ENCODE data around the gene DUSP22. TPM values are rescaled to one million over a fixed set of nuclear protein-coding genes. Genes with fewer than 3 reads are reported as not detected.

Gene DUSP22
- total RNA-seq, 1 experiment from 2014 or later, result 18.6 TPM

DNA sequence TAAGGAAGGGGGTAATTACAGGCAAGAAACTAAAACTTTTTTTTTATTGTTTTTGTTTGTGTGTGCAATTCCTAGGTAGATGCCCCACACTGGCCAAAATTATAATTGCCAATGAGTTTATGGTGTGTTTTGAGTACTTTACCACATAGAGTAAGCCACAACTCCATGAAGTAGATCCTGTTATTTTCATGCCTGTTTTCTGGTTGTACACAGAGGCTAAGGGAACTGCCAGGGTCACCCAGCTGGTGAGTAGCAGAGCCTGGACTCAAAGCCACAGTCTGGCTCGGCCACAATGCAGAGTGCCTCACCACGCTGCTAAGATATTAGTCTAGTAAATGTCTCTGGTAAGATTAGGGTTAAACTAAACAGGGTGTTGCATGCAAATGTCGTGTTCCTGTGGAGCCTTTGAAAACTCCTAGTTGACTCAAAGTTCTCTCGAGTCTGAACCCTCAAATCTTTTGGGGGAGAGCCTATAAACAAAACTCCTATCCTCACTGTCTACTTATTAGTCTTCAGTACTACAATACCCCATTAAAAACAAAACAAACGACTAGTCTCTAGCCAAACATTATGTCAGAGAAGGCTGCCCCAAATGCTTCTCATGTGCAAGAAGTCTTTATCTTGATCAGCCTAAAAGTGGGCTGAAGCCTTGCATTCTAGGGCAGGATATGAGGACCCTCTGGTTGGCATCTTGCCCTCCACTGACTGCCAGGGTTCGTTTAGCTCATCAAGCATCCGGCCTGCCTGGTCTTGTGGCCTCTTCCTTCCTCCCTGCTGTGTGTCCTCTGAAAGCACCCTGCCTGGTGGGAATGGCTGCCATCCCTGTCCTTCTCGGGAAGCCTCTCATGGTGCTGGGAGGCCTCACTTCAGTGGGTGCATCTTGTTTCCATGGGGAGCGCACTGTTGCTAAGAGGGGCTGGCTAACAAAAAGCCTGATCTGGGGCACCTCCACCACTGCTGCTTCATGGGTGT, 4.2 kb downstream of the DUSP22 start:
- ChIA-PET CTCF (no interaction called here), POLR2A (no interaction called here)
- Mint-ChIP-seq H3K36me3 (ENCODE audit: insufficient read depth, unreplicated experiment) (no peaks in the 10 kb centered on the region), H3K9me3 (ENCODE audit: unreplicated experiment) (no peaks in the 10 kb centered on the region), H3K4me3 (ENCODE audit: unreplicated experiment) (no peak overlapping the region), H3K27me3 (ENCODE audit: insufficient read depth, unreplicated experiment) (no peaks in the 10 kb centered on the region), H3K4me1 (ENCODE audit: low read depth, unreplicated experiment) (peaks cover 7% of the 10 kb centered on the region), H3K27ac (ENCODE audit: unreplicated experiment) (no peak overlapping the region)
- intact Hi-C loops (cut with micrococcal nuclease; ENCODE audit: unreplicated experiment), result no loop called here
- TF ChIP-seq, protein P1, sequence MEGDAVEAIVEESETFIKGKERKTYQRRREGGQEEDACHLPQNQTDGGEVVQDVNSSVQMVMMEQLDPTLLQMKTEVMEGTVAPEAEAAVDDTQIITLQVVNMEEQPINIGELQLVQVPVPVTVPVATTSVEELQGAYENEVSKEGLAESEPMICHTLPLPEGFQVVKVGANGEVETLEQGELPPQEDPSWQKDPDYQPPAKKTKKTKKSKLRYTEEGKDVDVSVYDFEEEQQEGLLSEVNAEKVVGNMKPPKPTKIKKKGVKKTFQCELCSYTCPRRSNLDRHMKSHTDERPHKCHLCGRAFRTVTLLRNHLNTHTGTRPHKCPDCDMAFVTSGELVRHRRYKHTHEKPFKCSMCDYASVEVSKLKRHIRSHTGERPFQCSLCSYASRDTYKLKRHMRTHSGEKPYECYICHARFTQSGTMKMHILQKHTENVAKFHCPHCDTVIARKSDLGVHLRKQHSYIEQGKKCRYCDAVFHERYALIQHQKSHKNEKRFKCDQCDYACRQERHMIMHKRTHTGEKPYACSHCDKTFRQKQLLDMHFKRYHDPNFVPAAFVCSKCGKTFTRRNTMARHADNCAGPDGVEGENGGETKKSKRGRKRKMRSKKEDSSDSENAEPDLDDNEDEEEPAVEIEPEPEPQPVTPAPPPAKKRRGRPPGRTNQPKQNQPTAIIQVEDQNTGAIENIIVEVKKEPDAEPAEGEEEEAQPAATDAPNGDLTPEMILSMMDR (IDR thresholded peaks at IDR 0.05; ENCODE audit: insufficient read depth in 1 of 2, low read depth in 1 of 2, low read length in 1 of 2, severe bottlenecking in 1 of 2, unreplicated experiment in 1 of 2), result no peak
- Histone ChIP-seq H3K36me3 (ENCODE audit: control insufficient read depth, insufficient read depth, low read length) (no peaks in the 10 kb centered on the region), H3K4me3 (ENCODE audit: low read depth, low read length) (no peak overlapping the region), H3K9me3 (no peaks in the 10 kb centered on the region), H3K27me3 (replicated peaks; ENCODE audit: control insufficient read depth, insufficient read depth, low read length) (no peaks in the 10 kb centered on the region), H3K4me1 (no peaks in the 10 kb centered on the region)
- no TSS peak for BruUV-seq (replicated peaks)
- DNase-seq, result no peak

DNA sequence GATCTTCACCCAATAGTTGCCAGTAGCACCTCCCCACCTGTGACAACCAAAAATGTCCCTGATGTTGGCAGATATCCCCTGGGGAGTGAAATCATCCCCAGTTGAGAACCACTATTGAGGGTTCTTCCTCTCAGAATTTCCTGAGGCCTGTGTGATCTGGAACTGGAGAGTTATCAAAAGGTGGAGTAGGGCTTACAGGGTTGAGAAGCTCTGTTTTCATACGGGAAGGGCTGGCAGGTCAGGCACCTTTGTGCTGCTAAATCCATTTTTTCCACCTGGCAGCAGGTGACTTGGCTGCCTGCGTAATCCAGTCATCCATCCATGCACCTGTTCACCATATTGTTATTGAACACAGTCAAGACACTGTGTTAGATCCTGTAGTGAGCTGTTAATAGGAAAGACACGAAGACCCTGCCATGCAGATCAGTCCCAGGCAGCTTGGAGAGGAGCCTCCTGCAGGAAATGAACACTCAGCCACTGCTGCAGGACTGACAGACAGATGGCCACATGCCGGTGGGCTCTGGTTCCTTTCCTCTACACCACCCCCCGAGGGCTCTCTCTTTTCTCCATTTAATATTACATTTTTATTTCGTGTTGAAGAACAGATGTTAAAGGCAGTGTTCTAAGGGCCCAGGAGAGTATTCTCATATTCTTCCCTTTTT, 5.4 kb downstream of the DUSP22 start:
- TF ChIP-seq, protein P1 (IDR thresholded peaks at IDR 0.05; ENCODE audit: insufficient read depth in 1 of 2, low read depth in 1 of 2, low read length in 1 of 2, severe bottlenecking in 1 of 2, unreplicated experiment in 1 of 2), result no peak
- Mint-ChIP-seq H3K36me3 (ENCODE audit: insufficient read depth, unreplicated experiment) (no peaks in the 10 kb centered on the region), H3K9me3 (ENCODE audit: unreplicated experiment) (no peaks in the 10 kb centered on the region), H3K27me3 (ENCODE audit: insufficient read depth, unreplicated experiment) (no peaks in the 10 kb centered on the region), H3K27ac (ENCODE audit: unreplicated experiment) (no peak overlapping the region), H3K4me1 (ENCODE audit: low read depth, unreplicated experiment) (peaks cover 7% of the 10 kb centered on the region), H3K4me3 (ENCODE audit: unreplicated experiment) (no peak overlapping the region)
- H3K4me1 ChIP-seq, result no peaks in the 10 kb centered on the region
- no peak overlapping the region for H3K4me3 ChIP-seq (ENCODE audit: low read depth, low read length)
- no peaks in the 10 kb centered on the region for H3K36me3 ChIP-seq (ENCODE audit: control insufficient read depth, insufficient read depth, low read length)
- BruUV-seq (replicated peaks), result no TSS peak
- intact Hi-C loops (cut with micrococcal nuclease; ENCODE audit: unreplicated experiment), result no loop called here
- no peak for DNase-seq
- H3K9me3 ChIP-seq, result no peaks in the 10 kb centered on the region
- ChIA-PET POLR2A (no interaction called here), CTCF (no interaction called here)
- H3K27me3 ChIP-seq (replicated peaks; ENCODE audit: control insufficient read depth, insufficient read depth, low read length), result no peaks in the 10 kb centered on the region

DNA sequence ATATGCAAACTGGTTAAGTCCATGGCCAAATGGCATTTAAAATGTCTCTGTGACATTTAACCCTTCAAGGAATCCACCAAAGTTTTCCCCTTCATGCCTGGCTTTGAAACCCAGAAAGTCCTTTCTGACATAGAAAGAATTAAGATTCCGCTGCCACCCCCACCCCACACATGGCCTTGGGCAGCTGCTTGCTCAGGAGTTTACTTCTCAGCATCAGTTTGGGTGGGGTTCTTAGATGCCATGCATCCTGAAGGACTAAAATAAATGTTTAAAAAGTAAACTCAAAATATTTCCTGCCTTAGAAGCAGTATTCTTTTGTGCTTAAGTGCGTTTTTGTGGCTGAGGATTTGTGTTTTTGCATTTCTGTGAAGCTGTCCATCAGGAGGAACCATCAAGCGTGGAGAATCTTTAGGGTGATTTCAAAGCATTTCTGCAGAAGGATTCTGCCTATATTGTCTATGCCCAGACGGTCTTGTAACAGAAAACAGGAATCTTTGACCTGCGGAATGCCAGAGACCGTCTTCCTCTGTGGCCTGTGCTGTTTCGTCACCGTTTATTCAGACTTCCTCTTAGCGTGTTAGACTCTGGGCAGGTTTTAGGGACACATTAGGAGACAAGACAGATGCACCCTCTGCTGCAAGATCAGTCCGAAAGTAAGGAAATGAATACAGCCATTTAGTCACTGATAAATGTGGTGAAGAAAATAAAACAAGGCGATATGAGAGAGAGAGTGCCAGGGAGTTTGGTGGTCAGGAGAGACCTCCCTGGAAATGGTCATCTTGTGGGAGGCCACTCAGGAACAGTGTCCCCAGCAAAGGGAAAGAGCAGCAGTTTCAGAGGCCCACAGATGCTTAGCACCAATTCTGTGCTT, 6.2 kb downstream of the DUSP22 start:
- Mint-ChIP-seq H3K36me3 (ENCODE audit: insufficient read depth, unreplicated experiment) (no peaks in the 10 kb centered on the region), H3K4me3 (ENCODE audit: unreplicated experiment) (no peak overlapping the region), H3K9me3 (ENCODE audit: unreplicated experiment) (no peaks in the 10 kb centered on the region), H3K27me3 (ENCODE audit: insufficient read depth, unreplicated experiment) (no peaks in the 10 kb centered on the region), H3K27ac (ENCODE audit: unreplicated experiment) (no peak overlapping the region), H3K4me1 (ENCODE audit: low read depth, unreplicated experiment) (peaks cover 7% of the 10 kb centered on the region)
- TF ChIP-seq, protein P1 (IDR thresholded peaks at IDR 0.05; ENCODE audit: insufficient read depth in 1 of 2, low read depth in 1 of 2, low read length in 1 of 2, severe bottlenecking in 1 of 2, unreplicated experiment in 1 of 2), result no peak
- Histone ChIP-seq H3K4me3 (ENCODE audit: low read depth, low read length) (no peak overlapping the region), H3K9me3 (no peaks in the 10 kb centered on the region), H3K27me3 (replicated peaks; ENCODE audit: control insufficient read depth, insufficient read depth, low read length) (no peaks in the 10 kb centered on the region), H3K4me1 (no peaks in the 10 kb centered on the region), H3K36me3 (ENCODE audit: control insufficient read depth, insufficient read depth, low read length) (no peaks in the 10 kb centered on the region)
- BruUV-seq (replicated peaks), result no TSS peak
- ChIA-PET CTCF (no interaction called here), POLR2A (no interaction called here)
- DNase-seq, result no peak
- intact Hi-C loops (cut with micrococcal nuclease; ENCODE audit: unreplicated experiment), result no loop called here
